HUES6 (cell line): ENCODE results near the gene RAD51C.
"Not testable (repeated sequence)": the region's sequence is repeated elsewhere in the genome, so short reads cannot be mapped to it uniquely, and the experiment has no call there.

Experiments
- H3K27ac ChIP-seq: 2 replicates; pipeline ENCODE4 v1.7.0; 2013; ENCODE audit warnings: low read depth, mild to moderate bottlenecking, low read length, inconsistent platforms
- H3K27me3 ChIP-seq: 2 replicates; pipeline ENCODE4 v1.6.1; 2013; ENCODE audit warnings: low read length; ENCODE audit not compliant: control insufficient read depth, insufficient read depth
- H3K36me3 ChIP-seq: 2 replicates; pipeline ENCODE4 v1.6.1; 2013; ENCODE audit warnings: low read length; ENCODE audit not compliant: control insufficient read depth, insufficient read depth
- H3K4me1 ChIP-seq: 2 replicates; pipeline ENCODE4 v1.6.1; 2013; ENCODE audit warnings: low read length; ENCODE audit not compliant: control insufficient read depth, insufficient read depth
- H3K4me3 ChIP-seq: 2 replicates; pipeline ENCODE4 v1.5.1; 2013; ENCODE audit warnings: low read depth, low read length
- H3K9ac ChIP-seq: one replicate; pipeline ENCODE4 v1.6.1; 2013; ENCODE audit warnings: mild to moderate bottlenecking, low read length
- H3K9me3 ChIP-seq: 2 replicates; pipeline ENCODE4 v1.6.1; 2013; ENCODE audit warnings: low read depth, low read length; ENCODE audit not compliant: control insufficient read depth, insufficient read depth

RAD51C gene

GRCh38 chr17:58764373-58764772 lies 72.0 kb downstream of the RAD51C start:
- no peaks in the 10 kb centered on the region for H3K4me1 ChIP-seq
- no peak overlapping the region for H3K9ac ChIP-seq
- H3K27ac ChIP-seq: no peak overlapping the region
- H3K36me3 ChIP-seq: no peaks in the 10 kb centered on the region
- no peak overlapping the region for H3K4me3 ChIP-seq
- H3K27me3 ChIP-seq: no peaks in the 10 kb centered on the region; the same call in 1 of the 2 replicates
- H3K9me3 ChIP-seq: no peaks in the 10 kb centered on the region

DNA sequence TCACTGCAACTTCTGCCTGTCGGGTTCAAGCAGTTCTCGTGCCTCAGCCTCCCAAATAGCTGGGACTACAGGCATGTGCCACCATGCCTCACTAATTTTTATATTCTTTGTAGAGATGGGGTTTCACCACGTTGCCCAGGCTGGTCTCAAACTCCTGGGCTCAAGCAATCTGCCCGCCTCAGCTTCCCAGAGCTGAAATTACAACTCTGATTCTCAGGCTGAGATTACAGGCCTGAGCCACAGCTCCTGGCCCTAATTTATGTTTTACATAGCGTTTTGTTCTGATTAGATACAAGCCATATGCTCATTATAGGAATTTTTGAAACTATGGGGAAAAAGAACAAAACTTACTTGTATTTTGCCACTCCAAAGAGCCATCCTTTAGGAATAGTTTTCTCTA lies 86.1 kb downstream of the RAD51C start:
- H3K36me3 ChIP-seq, H3K4me1 ChIP-seq, H3K27me3 ChIP-seq, H3K4me3 ChIP-seq, H3K27ac ChIP-seq, H3K9me3 ChIP-seq, H3K9ac ChIP-seq: not testable (repeated sequence)

DNA sequence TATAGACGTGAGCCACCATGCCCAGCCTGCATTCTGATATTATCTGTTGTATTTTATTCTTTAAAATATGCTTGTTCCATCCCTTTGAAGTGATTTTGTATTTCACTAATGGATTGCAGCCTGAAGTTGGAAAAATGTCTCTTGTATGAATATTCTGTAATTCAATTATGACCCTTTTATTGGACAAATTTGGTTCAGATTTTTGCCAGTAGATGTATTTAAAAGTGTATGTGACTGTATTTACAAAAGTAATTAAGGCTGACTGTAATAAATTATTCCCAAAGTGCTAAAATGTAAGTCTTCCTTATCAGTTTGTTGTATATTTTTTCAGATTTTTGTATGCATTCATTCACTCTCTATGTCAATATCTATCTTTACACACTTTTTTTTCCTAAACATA lies 87.0 kb downstream of the RAD51C start:
- no peaks in the 10 kb centered on the region for H3K27me3 ChIP-seq
- H3K4me3 ChIP-seq: no peak overlapping the region
- H3K36me3 ChIP-seq: no peaks in the 10 kb centered on the region
- no peak overlapping the region for H3K27ac ChIP-seq
- H3K9ac ChIP-seq: no peak overlapping the region
- H3K9me3 ChIP-seq: no peaks in the 10 kb centered on the region
- no peaks in the 10 kb centered on the region for H3K4me1 ChIP-seq

DNA sequence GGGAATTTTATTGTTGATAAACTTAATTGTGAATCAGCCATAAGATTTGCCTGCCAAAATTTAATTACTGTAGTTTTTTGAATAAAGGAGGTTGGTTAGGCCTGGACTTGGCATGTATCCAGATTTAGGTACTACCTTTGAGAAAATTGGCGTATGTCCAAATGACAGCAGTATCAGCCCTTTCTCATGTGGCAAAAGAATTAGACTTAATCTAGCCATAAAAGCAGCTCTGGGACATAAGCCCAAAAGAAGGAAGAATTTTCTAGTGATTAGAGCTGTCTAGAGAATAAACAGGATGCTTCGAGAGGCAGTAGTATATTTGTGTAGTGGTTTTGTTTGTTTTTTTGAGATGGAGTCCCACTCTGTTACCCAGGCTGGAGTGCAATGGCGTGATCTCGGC lies 91.0 kb downstream of the RAD51C start:
- Histone ChIP-seq H3K36me3 (no peaks in the 10 kb centered on the region), H3K9me3 (no peaks in the 10 kb centered on the region), H3K27me3 (no peaks in the 10 kb centered on the region), H3K4me3 (no peak overlapping the region), H3K9ac (no peak overlapping the region), H3K4me1 (no peaks in the 10 kb centered on the region), H3K27ac (no peak overlapping the region)

GRCh38 chr17:58785097-58785496 lies 92.7 kb downstream of the RAD51C start:
- no peaks in the 10 kb centered on the region for H3K9me3 ChIP-seq
- H3K9ac ChIP-seq: no peak overlapping the region
- no peaks in the 10 kb centered on the region for H3K27me3 ChIP-seq
- no peak overlapping the region for H3K27ac ChIP-seq
- H3K36me3 ChIP-seq: no peaks in the 10 kb centered on the region
- no peaks in the 10 kb centered on the region for H3K4me1 ChIP-seq
- no peak overlapping the region for H3K4me3 ChIP-seq
